Superior temporal gyrus (tissue), 1 donor: ENCODE data around the gene VMAC.
A peak's percentile ranks its signal among the peaks of the same experiment; 100 is the strongest.

ENCODE experiments used
- DNase-seq: peaks from one replicate; pipeline ENCODE4 v3.0.0-alpha.2; 2016; ENCODE audit errors: extremely low spot score

VMAC gene

DNA sequence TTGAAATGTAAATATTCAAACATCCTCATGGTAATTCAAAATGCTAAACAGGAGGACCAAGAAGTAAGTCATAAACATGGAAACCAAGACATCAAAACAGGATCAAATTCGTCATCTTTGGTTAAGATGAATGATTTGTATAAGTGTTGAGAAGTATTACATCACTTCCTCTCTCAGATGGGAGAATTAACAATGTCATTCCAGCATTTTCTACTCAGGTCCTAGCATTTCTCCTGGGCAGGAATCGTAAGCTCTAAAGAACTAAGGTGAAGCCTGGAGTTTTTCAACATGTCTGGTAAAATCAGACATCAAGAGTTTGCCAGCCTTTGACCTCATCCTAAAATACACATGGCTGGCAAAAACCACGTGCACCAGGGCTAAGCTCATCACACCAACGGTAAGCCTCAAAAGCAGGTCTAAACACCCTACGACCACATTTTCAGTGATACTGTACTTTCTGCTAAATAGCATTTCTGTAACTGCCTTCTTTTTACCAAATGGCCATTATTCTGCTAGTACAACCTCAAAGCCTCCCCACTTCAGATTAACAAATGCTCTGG is 48.4 kb downstream of the VMAC start:
- DNase-seq = no peak

GRCh38 chr19:5953680-5954213 is 49.1 kb downstream of the VMAC start:
- peak; percentile 52 for DNase-seq

DNA sequence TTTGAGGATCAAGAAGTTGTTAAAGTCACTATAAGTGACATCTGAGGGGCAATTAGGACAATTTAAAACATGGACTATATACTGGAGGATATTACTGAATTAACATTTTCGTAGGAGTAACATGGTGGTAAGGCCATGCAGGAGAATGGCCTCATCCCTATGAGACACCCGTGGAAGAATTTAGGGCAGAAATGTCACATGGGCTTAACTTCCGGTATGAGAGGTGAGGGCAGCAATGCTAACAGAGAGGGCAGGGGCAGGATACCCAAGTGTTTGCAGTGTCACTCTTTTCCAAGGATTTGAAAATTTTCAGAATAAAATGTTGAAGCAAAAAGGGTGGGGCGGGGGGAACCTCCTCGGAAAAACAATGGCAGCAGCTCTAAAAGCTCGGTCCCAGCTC is 49.6 kb downstream of the VMAC start:
- no peak for DNase-seq

- no peak for DNase-seq
These were observed 50.9 kb downstream of the VMAC start for GRCh38 chr19:5955636-5955935.

- DNase-seq = no peak
These were observed 51.7 kb downstream of the VMAC start for GRCh38 chr19:5956323-5956722.

GRCh38 chr19:5956728-5957127 is 52.1 kb downstream of the VMAC start:
- no peak for DNase-seq

- no peak for DNase-seq
These were observed 52.5 kb downstream of the VMAC start for GRCh38 chr19:5957170-5957569.

- DNase-seq = no peak
These were observed 53.6 kb downstream of the VMAC start for GRCh38 chr19:5958074-5958850.

DNA sequence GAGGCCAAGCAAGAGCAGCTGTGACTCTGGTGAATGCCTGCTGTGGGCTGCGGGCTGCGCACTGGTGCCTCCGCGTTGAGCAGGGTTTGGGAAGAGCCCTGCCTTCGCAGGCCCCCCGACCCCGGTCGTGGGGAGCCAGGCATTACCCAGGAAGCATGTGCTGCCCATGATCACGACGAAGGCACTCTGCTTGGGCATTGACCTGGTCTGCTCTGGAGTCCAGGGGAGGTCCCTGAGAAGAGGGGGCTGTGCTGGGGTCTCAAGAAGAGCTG is 54.1 kb downstream of the VMAC start:
- DNase-seq = no peak

GRCh38 chr19:5959260-5960004 is 54.8 kb downstream of the VMAC start:
- no peak for DNase-seq
